HAP-1 (cell line): ENCODE measurements around the gene LACRT.

ENCODE experiments used
- DNase-seq, 2 experiments: peaks; one replicate each; pipeline ENCODE4 v3.0.0-alpha.2; 2016 to 2020; ENCODE audit warnings: low spot score in 2 of 2
- H3K27me3 ChIP-seq: fragments of 250-450 bp; sonication (Bioruptor Pico); 2 replicates; pipeline ENCODE4 v1.5.1; 2020; ENCODE audit warnings: low read depth, mild to moderate bottlenecking, moderate library complexity
- H3K36me3 ChIP-seq: fragments of 250-450 bp; sonication (Bioruptor Pico); replicated peaks from 2 replicates; pipeline ENCODE4 v1.5.1; 2020; ENCODE audit warnings: mild to moderate bottlenecking
- H3K4me1 ChIP-seq: fragments of 250-450 bp; sonication (Bioruptor Pico); 2 replicates; pipeline ENCODE4 v1.5.1; 2020; ENCODE audit warnings: mild to moderate bottlenecking
- H3K4me3 ChIP-seq: fragments of 250-450 bp; sonication (Bioruptor Pico); 2 replicates; pipeline ENCODE4 v1.5.1; 2020; ENCODE audit warnings: mild to moderate bottlenecking, moderate library complexity
- H3K9me3 ChIP-seq: fragments of 250-450 bp; sonication (Bioruptor Pico); 2 replicates; pipeline ENCODE4 v1.5.1; 2020; ENCODE audit warnings: mild to moderate bottlenecking, moderate library complexity
- in situ Hi-C: fragments of 300-500 bp; cut with MboI; formaldehyde crosslinking; loops from 3 replicates; pipeline ENCODE4 v1.14.3; 2020; ENCODE audit warnings: low sequenced_read_pairs, inconsistent platforms, mixed read lengths

LACRT gene

GRCh38 chr12:54627304-54627703 lies 7.4 kb downstream of the LACRT start:
- in situ Hi-C loops: no loop called here
- H3K4me3 ChIP-seq: no peak overlapping the region
- H3K36me3 ChIP-seq: no peaks in the 10 kb centered on the region
- DNase-seq: no peak
- H3K4me1 ChIP-seq: no peaks in the 10 kb centered on the region
- H3K9me3 ChIP-seq: no peaks in the 10 kb centered on the region
- no peaks in the 10 kb centered on the region for H3K27me3 ChIP-seq

- in situ Hi-C loops: no loop called here
- no peak for DNase-seq
- H3K4me3 ChIP-seq: no peak overlapping the region
- no peaks in the 10 kb centered on the region for H3K9me3 ChIP-seq
- H3K4me1 ChIP-seq: no peaks in the 10 kb centered on the region
- H3K27me3 ChIP-seq: no peaks in the 10 kb centered on the region
- no peaks in the 10 kb centered on the region for H3K36me3 ChIP-seq
Observed at GRCh38 chr12:54625598-54625997, 9.1 kb downstream of the LACRT start.

GRCh38 chr12:54624315-54625279 lies 10.1 kb downstream of the LACRT start:
- Histone ChIP-seq H3K36me3 (no peaks in the 10 kb centered on the region), H3K27me3 (no peaks in the 10 kb centered on the region), H3K4me1 (no peaks in the 10 kb centered on the region), H3K9me3 (no peaks in the 10 kb centered on the region), H3K4me3 (no peak overlapping the region)
- DNase-seq: no peak
- in situ Hi-C loops: no loop called here

GRCh38 chr12:54622463-54623183 lies 12.1 kb downstream of the LACRT start:
- no peaks in the 10 kb centered on the region for H3K9me3 ChIP-seq
- peaks cover 9% of the 10 kb centered on the region for H3K27me3 ChIP-seq
- no peaks in the 10 kb centered on the region for H3K36me3 ChIP-seq
- H3K4me3 ChIP-seq: no peak overlapping the region
- DNase-seq: peak in 1 of 2 experiments; percentile 34
- no peaks in the 10 kb centered on the region for H3K4me1 ChIP-seq
- in situ Hi-C loops: no loop called here

- Histone ChIP-seq H3K4me3 (no peak overlapping the region), H3K4me1 (no peaks in the 10 kb centered on the region), H3K36me3 (no peaks in the 10 kb centered on the region), H3K27me3 (peaks cover 22% of the 10 kb centered on the region), H3K9me3 (no peaks in the 10 kb centered on the region)
- in situ Hi-C loops: no loop called here
- DNase-seq: no peak
Observed at GRCh38 chr12:54616933-54617680, 17.6 kb downstream of the LACRT start.

- Histone ChIP-seq H3K4me3 (no peak overlapping the region), H3K36me3 (no peaks in the 10 kb centered on the region), H3K27me3 (peaks cover 13% of the 10 kb centered on the region), H3K4me1 (no peaks in the 10 kb centered on the region), H3K9me3 (no peaks in the 10 kb centered on the region)
- DNase-seq: no peak
- in situ Hi-C loops: no loop called here
Observed at GRCh38 chr12:54612225-54612750, 22.4 kb downstream of the LACRT start.

- DNase-seq: no peak
- Histone ChIP-seq H3K4me1 (no peaks in the 10 kb centered on the region), H3K9me3 (no peaks in the 10 kb centered on the region), H3K4me3 (no peak overlapping the region), H3K27me3 (peaks cover 10% of the 10 kb centered on the region), H3K36me3 (no peaks in the 10 kb centered on the region)
- in situ Hi-C loops: no loop called here
Observed at GRCh38 chr12:54611715-54612149, 23.0 kb downstream of the LACRT start.

GRCh38 chr12:54608769-54609168 lies 25.9 kb downstream of the LACRT start:
- H3K9me3 ChIP-seq: no peaks in the 10 kb centered on the region
- no peak for DNase-seq
- H3K4me3 ChIP-seq: no peak overlapping the region
- no peaks in the 10 kb centered on the region for H3K4me1 ChIP-seq
- peaks cover 4% of the 10 kb centered on the region; the same call in 1 of the 2 replicates for H3K27me3 ChIP-seq
- no peaks in the 10 kb centered on the region for H3K36me3 ChIP-seq
- in situ Hi-C loops: no loop called here

GRCh38 chr12:54608156-54608555 lies 26.5 kb downstream of the LACRT start:
- Histone ChIP-seq H3K36me3 (no peaks in the 10 kb centered on the region), H3K27me3 (peaks cover 4% of the 10 kb centered on the region; the same call in 1 of the 2 replicates), H3K4me3 (no peak overlapping the region), H3K9me3 (no peaks in the 10 kb centered on the region), H3K4me1 (no peaks in the 10 kb centered on the region)
- in situ Hi-C loops: no loop called here
- no peak for DNase-seq

GRCh38 chr12:54606556-54606955 lies 28.1 kb downstream of the LACRT start:
- Histone ChIP-seq H3K27me3 (no peaks in the 10 kb centered on the region; the same call in 1 of the 2 replicates), H3K36me3 (no peaks in the 10 kb centered on the region), H3K4me3 (no peak overlapping the region), H3K4me1 (no peaks in the 10 kb centered on the region; the same call in none of the 2 replicates), H3K9me3 (no peaks in the 10 kb centered on the region)
- DNase-seq: no peak
- in situ Hi-C loops: no loop called here

GRCh38 chr12:54605138-54605970 lies 29.3 kb downstream of the LACRT start:
- no peaks in the 10 kb centered on the region for H3K36me3 ChIP-seq
- H3K9me3 ChIP-seq: no peaks in the 10 kb centered on the region
- DNase-seq: no peak
- H3K27me3 ChIP-seq: peaks cover 1% of the 10 kb centered on the region
- in situ Hi-C loops: no loop called here
- no peaks in the 10 kb centered on the region; the same call in none of the 2 replicates for H3K4me1 ChIP-seq
- H3K4me3 ChIP-seq: no peak overlapping the region

- in situ Hi-C loops: no loop called here
- H3K4me3 ChIP-seq: no peak overlapping the region
- no peaks in the 10 kb centered on the region for H3K36me3 ChIP-seq
- no peak for DNase-seq
- no peaks in the 10 kb centered on the region for H3K9me3 ChIP-seq
- H3K27me3 ChIP-seq: peaks cover 7% of the 10 kb centered on the region
- H3K4me1 ChIP-seq: no peaks in the 10 kb centered on the region; the same call in none of the 2 replicates
Observed at GRCh38 chr12:54604436-54604835, 30.3 kb downstream of the LACRT start.
